ENCODE results near the gene OLFM1.
"Not testable (repeated sequence)": the region's sequence is repeated elsewhere in the genome, so short reads cannot be mapped to it uniquely, and the experiment has no call there.

Gene OLFM1

DNA sequence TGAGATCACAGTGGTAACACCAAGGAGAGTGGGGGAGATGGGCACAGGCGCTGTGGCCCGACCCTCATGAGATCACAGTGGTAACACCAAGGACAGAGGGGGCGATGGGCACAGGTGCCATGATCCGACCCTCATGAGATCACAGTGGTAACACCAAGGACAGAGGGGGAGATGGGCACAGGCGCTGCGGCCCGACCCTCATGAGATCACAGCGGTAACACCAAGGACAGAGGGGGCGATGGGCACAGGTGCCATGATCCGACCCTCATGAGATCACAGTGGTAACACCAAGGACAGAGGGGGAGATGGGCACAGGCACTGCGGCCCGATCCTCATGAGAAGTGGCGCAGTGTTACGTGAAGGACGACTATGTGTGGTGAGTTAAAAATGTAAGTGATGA is 75.1 kb downstream of the OLFM1 start:
- H3K4me1 Mint-ChIP-seq (ENCODE audit: low read depth); H3K27ac Mint-ChIP-seq; H3K4me3 Mint-ChIP-seq; H3K27me3 Mint-ChIP-seq; H3K36me3 Mint-ChIP-seq; H3K9me3 Mint-ChIP-seq (ENCODE audit: low read depth): not testable (repeated sequence)

DNA sequence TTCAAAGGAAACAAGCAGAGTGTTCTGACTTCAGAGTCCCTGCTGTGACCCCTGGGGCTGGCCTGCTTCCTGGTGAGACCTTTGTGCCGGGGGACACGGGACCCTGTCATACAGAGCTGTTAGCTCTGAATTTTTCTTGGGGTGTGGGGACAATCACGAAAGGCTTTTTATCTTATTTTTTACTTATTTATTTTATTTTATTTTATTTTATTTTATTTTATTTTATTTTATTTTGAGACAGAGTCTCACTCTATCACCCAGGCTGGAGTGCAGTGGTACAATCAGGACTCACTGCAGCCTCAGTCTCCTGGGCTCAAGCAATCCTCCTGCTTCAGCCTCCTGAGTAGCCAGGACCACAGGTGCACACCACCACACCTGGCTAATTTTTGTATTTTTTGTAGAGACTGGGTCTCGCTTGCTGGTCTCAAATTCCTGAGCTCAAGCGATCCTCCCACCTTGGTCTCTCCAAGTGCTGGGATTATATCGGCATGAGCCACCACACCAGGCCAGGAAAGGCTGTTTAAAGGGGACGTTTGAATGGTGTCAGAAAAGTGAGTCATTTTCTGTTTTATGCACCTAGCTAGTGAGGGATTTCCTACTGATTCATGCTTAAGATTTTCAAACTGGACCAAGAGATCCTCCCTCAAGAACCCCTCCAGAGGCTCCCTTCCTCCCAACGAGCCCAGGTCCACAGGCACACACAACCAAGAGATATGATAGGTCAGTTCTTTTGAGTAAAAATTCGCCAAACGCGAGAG is 75.7 kb downstream of the OLFM1 start:
- Mint-ChIP-seq H3K4me1 (ENCODE audit: low read depth) (no peaks in the 10 kb centered on the region), H3K4me3 (no peak overlapping the region), H3K27ac (no peak overlapping the region), H3K36me3 (no peaks in the 10 kb centered on the region), H3K27me3 (peaks cover 2% of the 10 kb centered on the region), H3K9me3 (ENCODE audit: low read depth) (no peaks in the 10 kb centered on the region)

DNA sequence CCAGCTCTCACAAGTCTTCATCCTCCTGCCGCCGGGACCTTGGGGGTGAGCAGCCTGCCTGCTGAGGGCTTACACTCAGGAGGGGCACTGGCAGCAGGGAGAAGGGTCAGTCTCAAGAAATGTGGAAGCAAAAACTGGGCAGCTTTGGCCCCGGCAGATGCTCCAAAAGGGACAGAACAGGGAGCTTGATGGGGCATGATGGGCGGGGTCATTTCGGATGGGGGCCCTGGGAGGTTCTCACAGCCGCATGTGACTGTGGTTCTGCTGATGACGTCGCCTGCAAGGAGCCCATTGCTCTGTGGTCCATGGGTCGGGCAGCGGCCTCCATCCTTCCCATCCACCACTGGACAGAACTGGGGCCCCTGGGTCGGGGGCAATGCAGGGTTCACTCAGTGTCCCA is 76.6 kb downstream of the OLFM1 start:
- H3K9me3 Mint-ChIP-seq (ENCODE audit: low read depth): no peaks in the 10 kb centered on the region
- no peaks in the 10 kb centered on the region for H3K36me3 Mint-ChIP-seq
- H3K27ac Mint-ChIP-seq: no peak overlapping the region
- H3K4me3 Mint-ChIP-seq: no peak overlapping the region
- H3K4me1 Mint-ChIP-seq (ENCODE audit: low read depth): no peaks in the 10 kb centered on the region
- H3K27me3 Mint-ChIP-seq: peaks cover 2% of the 10 kb centered on the region

GRCh38 chr9:135165003-135165711 is 77.7 kb downstream of the OLFM1 start:
- Mint-ChIP-seq H3K36me3 (no peaks in the 10 kb centered on the region), H3K27me3 (peaks cover 2% of the 10 kb centered on the region), H3K4me1 (ENCODE audit: low read depth) (no peaks in the 10 kb centered on the region), H3K4me3 (no peak overlapping the region), H3K9me3 (ENCODE audit: low read depth) (no peaks in the 10 kb centered on the region), H3K27ac (no peak overlapping the region)

- Mint-ChIP-seq H3K4me1 (ENCODE audit: low read depth) (no peaks in the 10 kb centered on the region), H3K4me3 (no peak overlapping the region), H3K9me3 (ENCODE audit: low read depth) (no peaks in the 10 kb centered on the region), H3K27ac (no peak overlapping the region), H3K27me3 (peaks cover 2% of the 10 kb centered on the region), H3K36me3 (no peaks in the 10 kb centered on the region)
These were observed 78.5 kb downstream of the OLFM1 start for GRCh38 chr9:135165756-135166519.

- Mint-ChIP-seq H3K4me1 (ENCODE audit: low read depth) (no peaks in the 10 kb centered on the region), H3K27me3 (peaks cover 2% of the 10 kb centered on the region), H3K4me3 (no peak overlapping the region), H3K9me3 (ENCODE audit: low read depth) (no peaks in the 10 kb centered on the region), H3K27ac (no peak overlapping the region), H3K36me3 (no peaks in the 10 kb centered on the region)
These were observed 79.1 kb downstream of the OLFM1 start for GRCh38 chr9:135166565-135166964.

GRCh38 chr9:135167356-135167755 is 79.9 kb downstream of the OLFM1 start:
- Mint-ChIP-seq H3K36me3 (no peaks in the 10 kb centered on the region), H3K4me1 (ENCODE audit: low read depth) (no peaks in the 10 kb centered on the region), H3K27me3 (peaks cover 2% of the 10 kb centered on the region), H3K4me3 (no peak overlapping the region), H3K27ac (no peak overlapping the region), H3K9me3 (ENCODE audit: low read depth) (no peaks in the 10 kb centered on the region)

GRCh38 chr9:135167849-135168655 is 80.6 kb downstream of the OLFM1 start:
- Mint-ChIP-seq H3K9me3 (ENCODE audit: low read depth) (no peaks in the 10 kb centered on the region), H3K4me3 (no peak overlapping the region), H3K4me1 (ENCODE audit: low read depth) (no peaks in the 10 kb centered on the region), H3K27ac (no peak overlapping the region), H3K27me3 (peaks cover 2% of the 10 kb centered on the region), H3K36me3 (no peaks in the 10 kb centered on the region)

DNA sequence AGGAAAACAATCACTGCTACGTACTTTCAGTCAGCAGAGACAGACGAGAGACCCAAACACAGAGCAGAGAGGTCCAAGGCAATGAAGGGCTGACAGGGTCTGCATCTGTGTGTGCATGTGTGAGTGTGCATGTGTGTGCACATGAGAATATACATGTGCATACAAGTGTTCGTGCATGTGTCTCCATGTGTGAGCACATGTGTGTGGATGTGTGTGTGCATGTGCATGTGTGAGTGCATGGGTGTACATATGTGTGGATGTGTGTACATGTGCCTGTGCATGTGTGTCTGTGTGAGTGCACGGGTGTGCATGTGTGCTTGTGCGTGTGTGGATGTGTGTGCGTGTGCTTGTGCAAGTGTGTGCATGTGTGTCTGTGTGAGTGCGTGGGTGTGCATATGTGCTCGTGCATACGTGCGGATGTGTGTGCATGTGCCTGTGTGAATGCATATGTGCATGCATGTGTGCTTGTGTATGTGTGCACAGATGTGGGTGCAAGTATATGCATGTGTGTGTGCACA is 82.3 kb downstream of the OLFM1 start:
- H3K4me3 Mint-ChIP-seq: no peak overlapping the region
- peaks cover 2% of the 10 kb centered on the region for H3K27me3 Mint-ChIP-seq
- H3K27ac Mint-ChIP-seq: no peak overlapping the region
- H3K36me3 Mint-ChIP-seq: no peaks in the 10 kb centered on the region
- H3K4me1 Mint-ChIP-seq (ENCODE audit: low read depth): no peaks in the 10 kb centered on the region
- H3K9me3 Mint-ChIP-seq (ENCODE audit: low read depth): no peaks in the 10 kb centered on the region

DNA sequence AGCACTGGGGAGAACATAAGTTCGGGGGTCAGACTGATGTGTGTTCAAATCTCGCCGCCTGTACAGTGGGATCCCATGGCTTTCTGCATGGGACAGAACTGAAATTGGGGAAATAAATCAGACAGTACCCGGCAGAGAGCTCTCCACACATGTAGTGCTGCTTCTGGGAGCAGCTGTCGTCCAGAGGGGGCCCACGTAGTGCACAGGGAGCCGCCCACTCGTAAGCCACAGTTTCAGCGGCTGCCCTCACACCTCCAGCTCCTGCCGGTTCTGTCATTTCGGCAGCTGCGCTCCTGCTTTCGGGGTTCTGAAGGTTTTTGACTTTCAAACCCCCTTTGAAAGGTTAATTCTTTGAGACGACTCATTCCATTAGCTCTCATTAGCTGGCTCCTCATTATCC is 83.1 kb downstream of the OLFM1 start:
- Mint-ChIP-seq H3K27ac (no peak overlapping the region), H3K36me3 (no peaks in the 10 kb centered on the region), H3K4me3 (no peak overlapping the region), H3K9me3 (ENCODE audit: low read depth) (no peaks in the 10 kb centered on the region), H3K27me3 (peaks cover 2% of the 10 kb centered on the region), H3K4me1 (ENCODE audit: low read depth) (no peaks in the 10 kb centered on the region)

Measured in activated naive CD8-positive, alpha-beta T cell (primary cell).